A549 (cell line): Measurements from ENCODE around the gene POC1B. TPM values are rescaled to one million over a fixed set of nuclear protein-coding genes. Genes with fewer than 3 reads are reported as not detected.

Experiments used
- ATAC-seq, 2 experiments: fragments of 200-7000 bp in 1 of 2; fragments of >200 bp in 1 of 2; cut with Nextera tagmentation in 1 of 2; cut with Tn5 transposase in 1 of 2; 3 replicates each; pipeline versions ENCODE4 v1.8.0 to v1.9.1; 2018 to 2020; ENCODE audit warnings: mild to moderate bottlenecking in 1 of 2, moderate library complexity in 1 of 2
- CTCF ChIA-PET: fragments of 300-600 bp; sonication (Branson Sonifier 250); formaldehyde crosslinking; extraction: SDS; loops from one replicate; lab custom pipeline; 2021; ENCODE audit warnings: antibody characterized with exemption, inconsistent platforms; lab: Yijun Ruan, JAX
- POLR2A ChIA-PET: fragments of 350-600 bp; formaldehyde crosslinking; extraction: SDS; loops from one replicate; lab custom pipeline; 2021; ENCODE audit warnings: antibody characterized with exemption, inconsistent platforms; lab: Yijun Ruan, JAX
- DNase-seq, 2 experiments: peaks; one replicate each; pipeline versions ENCODE4 v3.0.0 to v3.0.0-alpha.2; 2011 to 2016; ENCODE audit warnings: low read depth in 1 of 2, low spot score in 1 of 2
- FAIRE-seq: peaks from 2 replicates; lab custom pipeline; 2011; peaks lifted over from hg19 to GRCh38; lab: Jason Lieb, UNC
- H3K27ac ChIP-seq, 2 experiments: fragments of >200 bp; sonication (Bioruptor Twin); formaldehyde crosslinking; 3 replicates each; pipeline ENCODE4 v1.5.1; 2016 to 2017
- H3K4me1 ChIP-seq: fragments of >200 bp; sonication (Bioruptor Twin); formaldehyde crosslinking; 3 replicates; pipeline ENCODE4 v1.6.1; 2016
- H3K4me2 ChIP-seq: fragments of >200 bp; sonication (Bioruptor Twin); formaldehyde crosslinking; 3 replicates; pipeline ENCODE4 v1.6.1; 2016
- H3K4me3 ChIP-seq: fragments of >200 bp; sonication (Bioruptor Twin); formaldehyde crosslinking; 3 replicates; pipeline ENCODE4 v1.5.1; 2016
- H3K9me3 ChIP-seq: fragments of >200 bp; sonication (Bioruptor Twin); formaldehyde crosslinking; 3 replicates; pipeline ENCODE4 v1.6.1; 2016
- CBX2 ChIP-seq: fragments of 200-600 bp; sonication (generic); IDR thresholded peaks from 2 replicates; pipeline ENCODE4 v1.6.1; 2016; ENCODE audit warnings: low read depth, mild to moderate bottlenecking, borderline replicate concordance
- EHF ChIP-seq: fragments of 250-450 bp; sonication (Bioruptor Pico); IDR thresholded peaks from 2 replicates; pipeline ENCODE4 v1.5.0; 2020; ENCODE audit warnings: mild to moderate bottlenecking
- ELK1 ChIP-seq: fragments of 150-350 bp; IDR thresholded peaks from 2 replicates; pipeline ENCODE4 v1.6.1; 2014; ENCODE audit warnings: low read depth, mild to moderate bottlenecking, low read length
- ESRRA ChIP-seq: fragments of 150-350 bp; IDR thresholded peaks from 2 replicates; pipeline ENCODE4 v1.6.1; 2014; ENCODE audit warnings: mild to moderate bottlenecking, low read length, borderline replicate concordance
- FOXS1 ChIP-seq: fragments of 250-450 bp; sonication (Bioruptor Pico); IDR thresholded peaks from 2 replicates; pipeline ENCODE4 v1.5.0; 2020; ENCODE audit warnings: mild to moderate bottlenecking, moderate library complexity
- GATA3 ChIP-seq: IDR thresholded peaks from 2 replicates; pipeline ENCODE4 v1.6.1; 2012; ENCODE audit warnings: borderline replicate concordance
- HDAC2 ChIP-seq: fragments of 200-600 bp; sonication (generic); IDR thresholded peaks from 2 replicates; pipeline ENCODE4 v1.6.1; 2016
- HOXA7 ChIP-seq: fragments of 250-450 bp; sonication (Bioruptor Pico); IDR thresholded peaks from 2 replicates; pipeline ENCODE4 v1.5.0; 2020; ENCODE audit warnings: mild to moderate bottlenecking, moderate library complexity
- HOXB13 ChIP-seq: fragments of 250-450 bp; sonication (Bioruptor Pico); IDR thresholded peaks from 2 replicates; pipeline ENCODE4 v1.5.0; 2020; ENCODE audit warnings: low read depth, mild to moderate bottlenecking, moderate library complexity
- JUNB ChIP-seq: fragments of >200 bp; sonication (Bioruptor Twin); formaldehyde crosslinking; IDR thresholded peaks from 2 replicates; pipeline ENCODE4 v1.6.1; 2016
- MAFK ChIP-seq: fragments of 450-650 bp; IDR thresholded peaks from 2 replicates; pipeline ENCODE4 v1.6.1; 2014; ENCODE audit not compliant: partially characterized antibody
- MYC ChIP-seq: IDR thresholded peaks from 2 replicates; pipeline ENCODE4 v1.6.1; 2012; ENCODE audit warnings: mild to moderate bottlenecking, inconsistent platforms, low read length, improper control_type of control experiment, borderline replicate concordance
- PHF8 ChIP-seq: fragments of 200-600 bp; sonication (generic); IDR thresholded peaks from 2 replicates; pipeline ENCODE4 v1.6.1; 2016; ENCODE audit warnings: low read depth, mild to moderate bottlenecking, antibody characterized with exemption, moderate library complexity, borderline replicate concordance
- RAD21 ChIP-seq, 2 experiments: fragments of >200 bp in 1 of 2; sonication (Bioruptor Twin) in 1 of 2; formaldehyde crosslinking in 1 of 2; IDR thresholded peaks in 1 of 2; conservative IDR thresholded peaks in 1 of 2; 2 replicates in 1 of 2; 3 replicates in 1 of 2; pipeline ENCODE4 v1.6.1; 2012 to 2018; ENCODE audit warnings: inconsistent platforms in 1 of 2
- RARB ChIP-seq: fragments of 250-450 bp; sonication (Bioruptor Pico); IDR thresholded peaks from 2 replicates; pipeline ENCODE4 v1.8.0; 2021; ENCODE audit warnings: mild to moderate bottlenecking, moderate library complexity
- SMC3 ChIP-seq: fragments of >200 bp; sonication (Bioruptor Twin); formaldehyde crosslinking; IDR thresholded peaks from 3 replicates; pipeline ENCODE4 v1.6.1; 2018; ENCODE audit warnings: inconsistent platforms
- ZFP36 ChIP-seq: fragments of 450-650 bp; IDR thresholded peaks from 2 replicates; pipeline ENCODE4 v1.6.1; 2014; ENCODE audit warnings: borderline replicate concordance; ENCODE audit not compliant: partially characterized antibody
- ZNF302 ChIP-seq: fragments of 250-450 bp; sonication (Bioruptor Pico); IDR thresholded peaks from 2 replicates; pipeline ENCODE4 v1.9.0; 2021; ENCODE audit warnings: inconsistent platforms, mild to moderate bottlenecking, moderate library complexity
- ZSCAN20 ChIP-seq: fragments of 250-450 bp; sonication (Bioruptor Pico); IDR thresholded peaks from 2 replicates; pipeline ENCODE4 v1.8.0; 2022; ENCODE audit warnings: mild to moderate bottlenecking, moderate library complexity
- WGBS: methylation state at CpG from one replicate; pipeline ENCODE4 v1.1.6; 2017; ENCODE audit errors: missing lambda C conversion rate; 5-methylcytosine and 5-hydroxymethylcytosine counted together
- polyA plus RNA-seq, 4 experiments: library from polyadenylated mRNA; depleted of rRNA in 3 of 4; stranded (reverse); fragments of >200 nt; fragmentation: RNase III in 1 of 4; extraction: RNeasy Plus Mini Kit Qiagen cat#74134 plus additional on column Dnase treatment in 1 of 4; gene quantifications; 2 replicates in 3 of 4; 3 replicates in 1 of 4; pipeline ENCODE4 v1.2.3, GENCODE V29; 2011 to 2017
- TF ChIP-seq, protein P1 (sequence below): fragments of >200 bp; sonication (Bioruptor Twin); formaldehyde crosslinking; IDR thresholded peaks from 3 replicates; pipeline ENCODE4 v1.5.1; 2016
- TF ChIP-seq, protein P2 (sequence below): fragments of >200 bp; sonication (Bioruptor Twin); formaldehyde crosslinking; IDR thresholded peaks from 2 replicates; pipeline ENCODE4 v1.6.1; 2016

The POC1B gene
- polyA plus RNA-seq, 2 of the 4 experiments (the other 2 are of a cell fraction), result 10.8 to 38.6 TPM

DNA sequence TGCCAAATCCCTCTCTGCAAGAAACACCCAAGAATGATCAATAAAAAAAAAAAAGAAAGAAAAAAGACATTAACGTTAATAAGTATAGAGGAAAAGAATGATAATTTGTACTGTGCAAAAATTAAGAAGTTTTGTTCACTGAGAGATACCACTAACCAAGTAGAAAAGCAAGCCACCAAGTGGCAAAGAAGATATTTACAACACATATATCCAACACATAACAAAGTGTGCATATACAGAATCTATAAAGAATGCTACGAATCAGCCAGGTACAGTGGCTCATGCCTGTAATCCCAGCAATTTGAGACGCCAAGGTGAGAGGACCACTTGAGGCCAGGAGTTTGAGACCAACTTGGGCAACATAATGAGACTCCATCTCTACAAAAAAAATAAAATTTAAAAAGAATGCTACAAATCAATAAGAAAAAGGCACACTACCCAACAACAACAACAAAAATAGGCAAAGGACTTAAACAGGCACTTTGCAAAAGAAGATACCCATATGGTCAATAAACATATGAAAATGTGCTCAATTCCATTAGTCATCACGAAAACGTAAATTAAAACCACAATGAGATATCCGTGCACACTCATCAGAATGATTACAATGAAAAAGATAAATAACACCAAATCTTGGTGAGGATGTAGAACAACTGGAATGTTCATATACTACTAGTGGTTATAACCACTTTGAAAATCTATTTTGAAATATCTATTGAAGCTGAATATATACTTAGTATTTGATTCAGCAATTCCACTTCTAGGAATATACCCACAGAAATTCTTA is 21.1 kb downstream of the POC1B start:
- Histone ChIP-seq H3K27ac (peak overlapping the region in 1 of 2 experiments; percentile 78; a peak in 2 of 6 replicates), H3K4me1 (peaks cover 49% of the 10 kb centered on the region), H3K4me2 (no peak overlapping the region; the same call in 2 of the 3 replicates), H3K4me3 (no peak overlapping the region), H3K9me3 (no peaks in the 10 kb centered on the region)
- TF ChIP-seq MYC, result no peak
- no peak for TF ChIP-seq ZSCAN20 (CRISPR knock-in tag)
- TF ChIP-seq, protein P1, sequence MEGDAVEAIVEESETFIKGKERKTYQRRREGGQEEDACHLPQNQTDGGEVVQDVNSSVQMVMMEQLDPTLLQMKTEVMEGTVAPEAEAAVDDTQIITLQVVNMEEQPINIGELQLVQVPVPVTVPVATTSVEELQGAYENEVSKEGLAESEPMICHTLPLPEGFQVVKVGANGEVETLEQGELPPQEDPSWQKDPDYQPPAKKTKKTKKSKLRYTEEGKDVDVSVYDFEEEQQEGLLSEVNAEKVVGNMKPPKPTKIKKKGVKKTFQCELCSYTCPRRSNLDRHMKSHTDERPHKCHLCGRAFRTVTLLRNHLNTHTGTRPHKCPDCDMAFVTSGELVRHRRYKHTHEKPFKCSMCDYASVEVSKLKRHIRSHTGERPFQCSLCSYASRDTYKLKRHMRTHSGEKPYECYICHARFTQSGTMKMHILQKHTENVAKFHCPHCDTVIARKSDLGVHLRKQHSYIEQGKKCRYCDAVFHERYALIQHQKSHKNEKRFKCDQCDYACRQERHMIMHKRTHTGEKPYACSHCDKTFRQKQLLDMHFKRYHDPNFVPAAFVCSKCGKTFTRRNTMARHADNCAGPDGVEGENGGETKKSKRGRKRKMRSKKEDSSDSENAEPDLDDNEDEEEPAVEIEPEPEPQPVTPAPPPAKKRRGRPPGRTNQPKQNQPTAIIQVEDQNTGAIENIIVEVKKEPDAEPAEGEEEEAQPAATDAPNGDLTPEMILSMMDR, result 0 out of 3 replicates have a peak, but pooled peaks have one; percentile 13
- TF ChIP-seq RAD21 (conservative IDR thresholded peaks at IDR 0.05 in 1 of 2, IDR thresholded peaks at IDR 0.05 in 1 of 2), result no peak
- FAIRE-seq (no peak), DNase-seq (no peak), ATAC-seq (no peak)
- ChIA-PET POLR2A (no interaction called here), CTCF (interaction anchor here (1.4 to 5.6 kb wide), 4 partner anchors 18 to 487 kb away, joined by 4 to 23 read pairs (median 4); partner anchors contain the start of genes GALNT4 and POC1B)
- 79% methylated on average over 6 of the region's 6 CpGs for WGBS

GRCh38 chr12:89501793-89502192 is 24.1 kb downstream of the POC1B start:
- POLR2A ChIA-PET, result no interaction called here
- TF ChIP-seq SMC3 (no peak), ZFP36 (no peak), GATA3 (no peak), JUNB (no peak), RARB (CRISPR knock-in tag) (no peak)
- TF ChIP-seq, protein P2, sequence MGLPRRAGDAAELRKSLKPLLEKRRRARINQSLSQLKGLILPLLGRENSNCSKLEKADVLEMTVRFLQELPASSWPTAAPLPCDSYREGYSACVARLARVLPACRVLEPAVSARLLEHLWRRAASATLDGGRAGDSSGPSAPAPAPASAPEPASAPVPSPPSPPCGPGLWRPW, result no peak
- TF ChIP-seq, protein P1, result no peak
- no peak overlapping the region for H3K4me2 ChIP-seq
- CTCF ChIA-PET, result no interaction called here
- peaks cover 28% of the 10 kb centered on the region for H3K4me1 ChIP-seq
- ATAC-seq (no peak), DNase-seq (no peak), FAIRE-seq (peak; percentile 18)
- H3K27ac ChIP-seq, result peak overlapping the region in 1 of 2 experiments; percentile 32; a peak in 1 of 6 replicates
- H3K9me3 ChIP-seq, result no peaks in the 10 kb centered on the region
- H3K4me3 ChIP-seq, result no peak overlapping the region

- ChIA-PET CTCF (interaction anchor here (1.0 to 1.9 kb wide), 5 partner anchors 8 to 38 kb away, joined by 3 to 4 read pairs (median 4); partner anchors contain the start of gene POC1B), POLR2A (no interaction called here)
- 94% methylated on average over 19 of the region's 19 CpGs for WGBS
- Histone ChIP-seq H3K27ac (no peak overlapping the region), H3K9me3 (no peaks in the 10 kb centered on the region), H3K4me2 (no peak overlapping the region), H3K4me1 (peaks cover 8% of the 10 kb centered on the region), H3K4me3 (no peak overlapping the region)
- TF ChIP-seq MAFK (no peak), HOXB13 (CRISPR knock-in tag) (no peak), HDAC2 (no peak), ESRRA (no peak), HOXA7 (CRISPR knock-in tag) (no peak), ZNF302 (no peak), EHF (no peak), CBX2 (no peak), ELK1 (no peak), PHF8 (no peak), FOXS1 (CRISPR knock-in tag) (no peak)
- DNase-seq (no peak), ATAC-seq (no peak), FAIRE-seq (no peak)
Observed at GRCh38 chr12:89499857-89500256, 26.0 kb downstream of the POC1B start.
